ENCODE results near the gene MFSD12. TPM values are rescaled to one million over a fixed set of nuclear protein-coding genes. Genes with fewer than 3 reads are reported as not detected.

Gene MFSD12
- total RNA-seq, 1 donor from 2014 or later, result 80.7 TPM

DNA sequence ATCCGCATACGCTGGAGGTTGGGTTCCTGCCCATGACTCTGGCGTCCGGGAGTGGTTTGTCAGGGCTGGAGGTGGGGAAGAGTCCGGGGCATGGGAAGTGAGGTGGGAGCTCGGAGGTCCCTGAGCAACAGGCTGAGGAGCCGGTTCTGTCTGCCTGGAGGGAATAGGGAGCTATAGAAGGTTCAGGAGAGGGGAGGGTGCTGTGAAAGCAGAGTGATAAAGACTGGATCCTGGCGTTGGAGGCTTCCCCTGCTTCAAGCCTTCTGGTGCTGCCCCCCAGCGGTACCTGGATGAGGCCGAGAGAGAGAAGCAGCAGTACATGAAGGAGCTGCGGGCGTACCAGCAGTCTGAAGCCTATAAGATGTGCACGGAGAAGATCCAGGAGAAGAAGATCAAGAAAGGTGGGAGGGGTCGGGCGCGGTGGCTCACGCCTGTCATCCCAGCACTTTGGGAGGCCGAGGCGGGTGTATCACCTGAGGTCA lies 17.9 kb upstream of the MFSD12 start:
- DNase-seq, result no peak
- Histone ChIP-seq H3K4me1 (peaks cover 23% of the 10 kb centered on the region), H3K27ac (no peak overlapping the region), H3K27me3 (ENCODE audit: low read depth) (no peaks in the 10 kb centered on the region), H3K36me3 (peaks cover 8% of the 10 kb centered on the region), H3K9me3 (no peaks in the 10 kb centered on the region), H3K4me3 (no peak overlapping the region)
- TF ChIP-seq, protein P1, sequence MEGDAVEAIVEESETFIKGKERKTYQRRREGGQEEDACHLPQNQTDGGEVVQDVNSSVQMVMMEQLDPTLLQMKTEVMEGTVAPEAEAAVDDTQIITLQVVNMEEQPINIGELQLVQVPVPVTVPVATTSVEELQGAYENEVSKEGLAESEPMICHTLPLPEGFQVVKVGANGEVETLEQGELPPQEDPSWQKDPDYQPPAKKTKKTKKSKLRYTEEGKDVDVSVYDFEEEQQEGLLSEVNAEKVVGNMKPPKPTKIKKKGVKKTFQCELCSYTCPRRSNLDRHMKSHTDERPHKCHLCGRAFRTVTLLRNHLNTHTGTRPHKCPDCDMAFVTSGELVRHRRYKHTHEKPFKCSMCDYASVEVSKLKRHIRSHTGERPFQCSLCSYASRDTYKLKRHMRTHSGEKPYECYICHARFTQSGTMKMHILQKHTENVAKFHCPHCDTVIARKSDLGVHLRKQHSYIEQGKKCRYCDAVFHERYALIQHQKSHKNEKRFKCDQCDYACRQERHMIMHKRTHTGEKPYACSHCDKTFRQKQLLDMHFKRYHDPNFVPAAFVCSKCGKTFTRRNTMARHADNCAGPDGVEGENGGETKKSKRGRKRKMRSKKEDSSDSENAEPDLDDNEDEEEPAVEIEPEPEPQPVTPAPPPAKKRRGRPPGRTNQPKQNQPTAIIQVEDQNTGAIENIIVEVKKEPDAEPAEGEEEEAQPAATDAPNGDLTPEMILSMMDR (IDR thresholded peaks at IDR 0.05), result no peak
- intact Hi-C loops (cut with DNase I), result no loop called here
- ATAC-seq, result no peak

DNA sequence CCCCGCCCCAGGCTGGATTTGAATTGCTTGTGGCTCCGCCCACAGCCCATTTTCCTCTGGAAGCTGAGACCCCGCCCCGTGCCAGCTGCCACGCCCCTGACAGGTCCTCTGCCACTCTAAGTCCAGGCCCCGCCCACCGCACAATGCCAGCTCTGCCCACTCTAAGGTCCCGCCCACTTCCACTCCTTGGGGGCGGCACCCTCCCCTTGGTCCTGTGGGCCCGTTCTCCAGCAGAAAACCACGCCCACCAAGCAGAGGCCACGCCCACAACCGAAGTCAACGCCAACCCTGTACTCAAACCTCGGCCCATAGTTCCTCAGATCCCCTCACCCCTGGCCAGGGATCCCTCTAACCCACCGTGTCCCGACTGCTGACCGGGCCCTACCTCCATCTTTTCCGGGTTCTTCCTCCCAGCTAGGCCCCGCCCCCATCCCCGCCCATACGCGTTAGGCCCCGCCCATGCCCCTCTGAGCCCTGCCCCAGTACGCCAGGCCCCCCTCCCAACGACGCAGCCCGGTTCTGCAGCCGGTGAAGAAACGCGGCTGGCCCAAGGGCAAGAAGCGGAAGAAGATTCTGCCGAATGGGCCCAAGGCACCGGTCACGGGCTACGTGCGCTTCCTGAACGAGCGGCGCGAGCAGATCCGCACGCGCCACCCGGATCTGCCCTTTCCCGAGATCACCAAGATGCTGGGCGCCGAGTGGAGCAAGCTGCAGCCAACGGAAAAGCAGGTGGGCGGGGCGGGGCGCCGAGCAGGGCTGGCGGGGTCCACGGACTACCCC lies 16.7 kb upstream of the MFSD12 start:
- Histone ChIP-seq H3K4me1 (peaks cover 23% of the 10 kb centered on the region), H3K9me3 (no peaks in the 10 kb centered on the region), H3K4me3 (peak overlapping the region; percentile 99), H3K27ac (peak overlapping the region; percentile 81), H3K36me3 (peaks cover 8% of the 10 kb centered on the region), H3K27me3 (ENCODE audit: low read depth) (no peaks in the 10 kb centered on the region)
- DNase-seq, result peak; percentile 98
- intact Hi-C loops (cut with DNase I), result no loop called here
- TF ChIP-seq, protein P1 (IDR thresholded peaks at IDR 0.05), result no peak
- peak; percentile 67 to 81 for ATAC-seq

DNA sequence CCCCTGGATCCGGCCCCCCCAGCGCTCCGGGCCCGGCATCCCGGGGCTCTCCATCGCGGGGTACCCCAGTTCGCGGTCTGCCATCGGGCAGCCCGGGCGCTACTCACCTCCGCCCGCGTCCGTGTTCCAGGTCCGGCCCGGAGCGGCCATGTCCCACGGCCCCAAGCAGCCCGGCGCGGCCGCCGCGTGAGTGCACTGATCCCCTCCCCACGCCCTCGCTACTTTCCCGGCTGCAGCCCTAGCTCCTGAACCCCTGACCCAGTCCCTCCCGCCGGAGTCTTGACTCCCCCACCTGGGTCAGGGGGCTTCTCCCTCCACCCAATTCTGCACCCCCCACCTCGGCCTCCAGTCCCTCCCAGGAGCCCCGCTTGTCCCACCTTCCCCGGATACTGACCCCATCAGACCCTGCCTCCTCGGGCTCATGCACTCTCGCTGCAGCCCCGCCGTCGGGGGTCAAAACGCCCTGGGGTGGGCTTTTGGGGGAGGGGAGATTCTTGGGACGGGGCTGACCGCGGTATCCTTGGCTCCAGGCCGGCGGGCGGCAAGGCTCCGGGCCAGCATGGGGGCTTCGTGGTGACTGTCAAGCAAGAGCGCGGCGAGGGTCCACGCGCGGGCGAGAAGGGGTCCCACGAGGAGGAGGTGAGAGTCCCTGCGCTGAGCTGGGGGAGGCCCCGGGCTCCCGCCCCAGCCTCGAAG lies 15.9 kb upstream of the MFSD12 start:
- TF ChIP-seq, protein P1 (IDR thresholded peaks at IDR 0.05), result no peak
- peaks cover 23% of the 10 kb centered on the region for H3K4me1 ChIP-seq
- peak overlapping the region; percentile 99 for H3K4me3 ChIP-seq
- H3K36me3 ChIP-seq, result peaks cover 8% of the 10 kb centered on the region
- H3K9me3 ChIP-seq, result no peaks in the 10 kb centered on the region
- H3K27me3 ChIP-seq (ENCODE audit: low read depth), result no peaks in the 10 kb centered on the region
- peak; percentile 69 for DNase-seq
- H3K27ac ChIP-seq, result peak overlapping the region; percentile 81
- intact Hi-C loops (cut with DNase I), result no loop called here
- ATAC-seq, result peak; percentile 21 to 40

DNA sequence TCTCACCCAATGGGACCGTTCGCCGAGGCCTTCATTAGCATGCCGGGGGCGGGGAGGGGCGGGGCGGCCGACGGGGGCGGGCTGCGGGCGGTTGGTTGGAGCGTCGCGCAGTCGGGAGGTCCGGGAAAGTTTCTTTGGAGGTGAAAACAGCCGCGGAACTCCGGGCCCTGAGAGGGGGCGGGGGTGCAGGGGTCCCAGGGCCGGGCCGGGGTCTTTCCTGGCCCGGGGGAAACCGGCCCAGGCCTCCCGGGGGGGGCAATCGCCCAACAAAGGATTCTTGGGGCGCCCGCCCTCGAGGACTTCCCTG lies 15.4 kb upstream of the MFSD12 start, which contains the start of gene HMG20B:
Gene HMG20B (plus strand): TSS at position 90 of the 307 bp plus-strand sequence. CDS start 366 bp downstream, outside the sequence.
- Histone ChIP-seq H3K9me3 (no peaks in the 10 kb centered on the region), H3K27me3 (ENCODE audit: low read depth) (no peaks in the 10 kb centered on the region), H3K4me3 (peak within 1 kb of the TSS; percentile 99), H3K4me1 (peaks cover 23% of the 10 kb centered on the region), H3K36me3 (peaks cover 8% of the 10 kb centered on the region), H3K27ac (peak within 1 kb of the TSS; percentile 81)
- no peak for DNase-seq
- TF ChIP-seq, protein P1 (IDR thresholded peaks at IDR 0.05), result no peak
- ATAC-seq, result peak in 1 of 2 donors; percentile 0
- intact Hi-C loops (cut with DNase I), result no loop called here

DNA sequence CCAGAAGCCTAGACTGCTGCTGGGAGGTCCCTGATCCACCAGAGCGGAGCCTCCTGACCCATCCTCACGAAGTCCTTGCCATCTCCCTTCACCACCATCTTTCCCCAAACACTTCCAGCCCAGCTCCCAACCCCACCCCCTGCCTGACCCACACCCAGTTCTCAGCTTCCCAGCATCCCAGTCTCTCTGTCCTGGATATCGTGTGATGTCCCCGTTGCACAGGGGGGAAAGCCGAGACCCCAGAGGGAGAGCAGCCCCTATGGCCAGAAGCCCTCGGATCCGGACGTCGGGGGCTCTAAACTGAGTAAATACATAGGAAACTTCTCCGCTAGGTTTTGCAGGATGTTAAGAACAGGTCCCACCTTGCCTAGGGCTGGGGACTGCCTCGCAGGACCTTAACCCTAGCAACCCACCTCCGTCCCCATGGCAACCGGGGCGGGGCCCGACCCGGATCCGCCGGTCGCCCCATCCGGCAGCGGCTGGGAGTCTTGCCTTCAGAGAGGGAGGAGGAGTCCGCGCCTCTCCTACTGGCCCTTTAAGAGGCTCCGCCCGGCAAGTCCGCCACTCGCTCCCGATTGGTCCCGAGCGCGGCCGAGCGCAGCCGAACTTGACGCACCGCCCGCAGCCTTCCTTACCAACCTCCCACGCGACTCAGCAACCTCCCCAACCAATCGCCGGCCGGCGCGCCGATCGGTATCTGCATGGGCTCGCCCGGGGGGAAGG lies 14.9 kb upstream of the MFSD12 start:
- H3K9me3 ChIP-seq, result no peaks in the 10 kb centered on the region
- H3K27ac ChIP-seq, result peak overlapping the region; percentile 53
- H3K4me1 ChIP-seq, result peaks cover 23% of the 10 kb centered on the region
- peak overlapping the region; percentile 99 for H3K4me3 ChIP-seq
- intact Hi-C loops (cut with DNase I), result no loop called here
- ATAC-seq (peak; percentile 97), DNase-seq (peak; percentile 100)
- TF ChIP-seq, protein P1 (IDR thresholded peaks at IDR 0.05), result no peak
- H3K36me3 ChIP-seq, result peaks cover 8% of the 10 kb centered on the region
- no peaks in the 10 kb centered on the region for H3K27me3 ChIP-seq (ENCODE audit: low read depth)

Data from lower lobe of right lung (tissue), 2 donors.